Fibroblast of the conjunctiva (primary cell): ENCODE data around the gene CCNA2.

Experiments
- DNase-seq: peaks from one replicate; pipeline ENCODE4 v3.0.0-alpha.2; 2010; ENCODE audit warnings: low read depth

The CCNA2 gene

GRCh38 chr4:121773883-121774282 is 49.8 kb downstream of the CCNA2 start:
- no peak for DNase-seq

- no peak for DNase-seq
Observed at GRCh38 chr4:121771869-121772268, 51.8 kb downstream of the CCNA2 start.

DNA sequence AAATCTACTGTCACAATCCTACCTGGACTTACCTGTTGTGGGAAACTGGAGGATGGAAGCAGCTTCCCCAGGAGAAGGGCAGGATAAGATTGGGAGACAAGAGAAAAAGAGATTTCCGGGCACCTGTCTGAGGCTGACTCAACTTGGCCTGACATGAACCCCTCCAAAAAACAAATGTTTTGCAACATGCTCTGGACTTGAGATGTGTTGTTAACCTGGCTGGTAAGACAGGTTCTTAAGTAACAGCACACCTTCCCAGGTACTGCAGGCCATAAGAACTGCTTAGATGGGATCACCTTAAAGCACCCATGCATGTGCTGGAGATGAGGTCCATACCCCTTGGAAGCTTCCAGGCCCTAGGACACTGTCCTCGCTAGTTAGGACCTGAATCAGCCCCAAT is 54.3 kb downstream of the CCNA2 start:
- DNase-seq = no peak

DNA sequence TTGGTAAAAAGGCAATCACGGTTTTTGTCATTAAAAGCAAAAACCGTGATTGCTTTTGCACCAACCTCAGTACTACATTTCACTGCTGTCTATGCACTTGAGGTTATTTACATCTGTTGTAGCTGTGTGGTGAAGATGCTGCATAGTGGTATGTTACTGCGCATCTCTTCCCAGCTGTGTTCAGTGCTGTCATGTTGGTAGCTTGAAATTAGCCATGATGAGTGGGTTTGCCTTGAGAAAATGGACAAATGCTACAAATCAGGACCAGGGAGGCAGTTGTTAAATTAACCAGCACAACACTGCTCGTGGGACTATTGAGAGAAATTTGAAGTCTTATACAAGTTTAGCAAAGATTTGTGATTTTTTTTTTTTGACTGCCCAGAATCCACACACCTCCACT is 56.5 kb downstream of the CCNA2 start:
- DNase-seq = no peak
